Right cardiac atrium (tissue), 5 donors: Measurements from ENCODE around the gene VENTX. TPM values are rescaled to one million over a fixed set of nuclear protein-coding genes. Genes with fewer than 3 reads are reported as not detected.

ENCODE experiments used
- ATAC-seq, 2 donors: fragments of 200-7000 bp; cut with Tn5 transposase; one replicate each; pipeline versions ENCODE4 v1.8.0 to v1.9.1; 2020; ENCODE audit warnings: moderate library complexity in 2 of 2, mild to moderate bottlenecking in 1 of 2
- DNase-seq, 3 donors: peaks; one replicate each; pipeline ENCODE4 v3.0.0-alpha.2; 2020
- H3K27ac ChIP-seq: one replicate; pipeline ENCODE4 v1.5.1; 2013; ENCODE audit warnings: mild to moderate bottlenecking, low read length, control low read depth, moderate library complexity
- H3K27me3 ChIP-seq: one replicate; pipeline ENCODE4 v1.6.1; 2013; ENCODE audit not compliant: control insufficient read depth, insufficient read depth
- H3K4me1 ChIP-seq: one replicate; pipeline ENCODE4 v1.6.1; 2013; ENCODE audit warnings: low read length; ENCODE audit not compliant: control insufficient read depth, insufficient read depth
- H3K4me3 ChIP-seq: one replicate; pipeline ENCODE4 v1.5.1; 2013; ENCODE audit warnings: low read length, control low read depth
- H3K9me3 ChIP-seq: one replicate; pipeline ENCODE4 v1.6.1; 2013; ENCODE audit warnings: low read length; ENCODE audit not compliant: control insufficient read depth
- WGBS: extraction: QIAGEN DNeasy Blood & Tissue Kit; methylation state at CpG from one replicate; pipeline ENCODE4 v1.1.7; 2013; 5-methylcytosine and 5-hydroxymethylcytosine counted together
- intact Hi-C, 4 donors: fragments of 100-400 bp; cut with DNase I; formaldehyde crosslinking; loops; one replicate each; pipeline versions ENCODE4 v1.11.0 to v1.14.0; 2022 to 2023
- long read RNA-seq, 4 donors: library from polyadenylated mRNA; unstranded; transcript quantifications; one replicate each; pipeline ENCODE4 v2.0.0, GENCODE V29; 2020 to 2021
- polyA plus RNA-seq: library from polyadenylated mRNA; stranded (reverse); fragments of 200-250 nt; gene quantifications from one replicate; pipeline ENCODE4 v1.2.3, GENCODE V29; 2013
- total RNA-seq, 4 donors: library from RNA; stranded (reverse); fragmentation: NEBNext Ultra II Directional; extraction: Animal tissue kit (Norgen Biotek cat#: 25700); gene quantifications; one replicate each; pipeline ENCODE4 v1.2.1, GENCODE V29; 2021
- donor health status: healthy with polysubstance abuse.
- donor health status: DM: no; HTN: yes; CAD: no.
- donor health status: DM: no; HTN: no; CAD: no.
- donor health status: DM: no; HTN: yes; CAD: no; lungs with severe emphysema.
- donor health status: DM: yes; HTN: yes; CAD: no.

Gene VENTX
- under 1 TPM; 0.45 to 0.89 (median 0.68) TPM for total RNA-seq
- polyA plus RNA-seq = 0.48 TPM
- long read RNA-seq, donor 1, partial matches to known transcripts = 0 of 1 reads
- long read RNA-seq, donor 1, other reads (novel, unspliced or antisense) = 0 of 1 reads
- long read RNA-seq, donor 2 = 0 reads
- long read RNA-seq, donor 3, partial matches to known transcripts = 1 of 1 reads
- long read RNA-seq, donor 3, other reads (novel, unspliced or antisense) = 0 of 1 reads
- long read RNA-seq, donor 4 = 0 reads

GRCh38 chr10:133237588-133238465, at the start of gene VENTX:
Gene VENTX (plus strand): TSS chr10:133237855. CDS start chr10:133237915, 60 bp downstream.
- H3K4me1 ChIP-seq = no peaks in the 10 kb centered on the region
- H3K27ac ChIP-seq = no peak within 1 kb of the TSS
- intact Hi-C loops = no loop called here
- ATAC-seq (no peak), DNase-seq (peak in 2 of 3 donors; percentile 34 to 56)
- WGBS = 10% methylated on average over 60 of the region's 60 CpGs
- H3K4me3 ChIP-seq = peak within 1 kb of the TSS; percentile 8
- no peaks in the 10 kb centered on the region for H3K27me3 ChIP-seq
- H3K9me3 ChIP-seq = no peaks in the 10 kb centered on the region

- intact Hi-C loops = no loop called here
- DNase-seq (peak; percentile 4 to 40 (median 17)), ATAC-seq (no peak)
- Histone ChIP-seq H3K27ac (no peak overlapping the region), H3K4me1 (no peaks in the 10 kb centered on the region), H3K4me3 (no peak overlapping the region), H3K9me3 (no peaks in the 10 kb centered on the region), H3K27me3 (no peaks in the 10 kb centered on the region)
- 82% methylated on average over 38 of the region's 38 CpGs for WGBS
Observed at GRCh38 chr10:133187906-133188681, 49.6 kb upstream of the VENTX start.

GRCh38 chr10:133189256-133189655, 48.4 kb upstream of the VENTX start:
- intact Hi-C loops = no loop called here
- Histone ChIP-seq H3K27me3 (no peaks in the 10 kb centered on the region), H3K27ac (no peak overlapping the region), H3K4me1 (no peaks in the 10 kb centered on the region), H3K4me3 (no peak overlapping the region), H3K9me3 (no peaks in the 10 kb centered on the region)
- 93% methylated on average over 22 of the region's 22 CpGs for WGBS
- DNase-seq = peak; percentile 9 to 40 (median 20)
- no peak for ATAC-seq

GRCh38 chr10:133189726-133190125, 47.9 kb upstream of the VENTX start:
- DNase-seq (peak; percentile 2 to 33 (median 26)), ATAC-seq (no peak)
- Histone ChIP-seq H3K4me1 (no peaks in the 10 kb centered on the region), H3K27me3 (no peaks in the 10 kb centered on the region), H3K4me3 (no peak overlapping the region), H3K27ac (no peak overlapping the region), H3K9me3 (no peaks in the 10 kb centered on the region)
- intact Hi-C loops = no loop called here
- WGBS = 82% methylated on average over 14 of the region's 14 CpGs

- Histone ChIP-seq H3K4me3 (no peak overlapping the region), H3K4me1 (no peaks in the 10 kb centered on the region), H3K27ac (no peak overlapping the region), H3K9me3 (no peaks in the 10 kb centered on the region), H3K27me3 (no peaks in the 10 kb centered on the region)
- intact Hi-C loops = no loop called here
- 96% methylated on average over 10 of the region's 10 CpGs for WGBS
- peak in 2 of 3 donors; percentile 1 to 9 for DNase-seq
- ATAC-seq = no peak
Observed at GRCh38 chr10:133190225-133190624, 47.4 kb upstream of the VENTX start.

- ATAC-seq = no peak
- intact Hi-C loops = no loop called here
- Histone ChIP-seq H3K27ac (no peak overlapping the region), H3K4me1 (no peaks in the 10 kb centered on the region), H3K4me3 (no peak overlapping the region), H3K9me3 (no peaks in the 10 kb centered on the region), H3K27me3 (no peaks in the 10 kb centered on the region)
- DNase-seq = peak in 2 of 3 donors; percentile 2 to 18
- 90% methylated on average over 4 of the region's 4 CpGs for WGBS
Observed at GRCh38 chr10:133191651-133192050, 46.0 kb upstream of the VENTX start.

GRCh38 chr10:133194151-133194550, 43.5 kb upstream of the VENTX start:
- H3K27me3 ChIP-seq = no peaks in the 10 kb centered on the region
- 80% methylated on average over 4 of the region's 4 CpGs for WGBS
- no peak overlapping the region for H3K27ac ChIP-seq
- H3K9me3 ChIP-seq = no peaks in the 10 kb centered on the region
- no peak overlapping the region for H3K4me3 ChIP-seq
- H3K4me1 ChIP-seq = no peaks in the 10 kb centered on the region
- DNase-seq (no peak), ATAC-seq (no peak)
- intact Hi-C loops = no loop called here

- Histone ChIP-seq H3K27ac (no peak overlapping the region), H3K27me3 (no peaks in the 10 kb centered on the region), H3K9me3 (no peaks in the 10 kb centered on the region), H3K4me3 (no peak overlapping the region), H3K4me1 (no peaks in the 10 kb centered on the region)
- ATAC-seq = no peak
- 88% methylated on average over 19 of the region's 19 CpGs for WGBS
- intact Hi-C loops = no loop called here
- DNase-seq = peak in 2 of 3 donors; percentile 1 to 14
Observed at GRCh38 chr10:133195096-133195495, 42.6 kb upstream of the VENTX start.

- H3K27me3 ChIP-seq = no peaks in the 10 kb centered on the region
- H3K9me3 ChIP-seq = no peaks in the 10 kb centered on the region
- H3K27ac ChIP-seq = no peak overlapping the region
- H3K4me3 ChIP-seq = no peak overlapping the region
- H3K4me1 ChIP-seq = no peaks in the 10 kb centered on the region
- WGBS = 95% methylated on average over 23 of the region's 23 CpGs
- no peak for ATAC-seq
- peak in 2 of 3 donors; percentile 8 to 54 for DNase-seq
- intact Hi-C loops = no loop called here
Observed at GRCh38 chr10:133195611-133196010, 42.0 kb upstream of the VENTX start.

- WGBS = 69% methylated on average over 24 of the region's 24 CpGs
Observed at GRCh38 chr10:133196221-133196915, 41.3 kb upstream of the VENTX start.

More at GRCh38 chr10:133196221-133196915, 41.3 kb upstream of the VENTX start:
- intact Hi-C loops = no loop called here
- H3K27me3 ChIP-seq = no peaks in the 10 kb centered on the region
- no peaks in the 10 kb centered on the region for H3K4me1 ChIP-seq
- H3K4me3 ChIP-seq = no peak overlapping the region
- H3K27ac ChIP-seq = no peak overlapping the region
- no peak for ATAC-seq
- no peaks in the 10 kb centered on the region for H3K9me3 ChIP-seq
- DNase-seq = peak; percentile 7 to 42 (median 22)
